Measurements from ENCODE around the gene SP2.

DNA sequence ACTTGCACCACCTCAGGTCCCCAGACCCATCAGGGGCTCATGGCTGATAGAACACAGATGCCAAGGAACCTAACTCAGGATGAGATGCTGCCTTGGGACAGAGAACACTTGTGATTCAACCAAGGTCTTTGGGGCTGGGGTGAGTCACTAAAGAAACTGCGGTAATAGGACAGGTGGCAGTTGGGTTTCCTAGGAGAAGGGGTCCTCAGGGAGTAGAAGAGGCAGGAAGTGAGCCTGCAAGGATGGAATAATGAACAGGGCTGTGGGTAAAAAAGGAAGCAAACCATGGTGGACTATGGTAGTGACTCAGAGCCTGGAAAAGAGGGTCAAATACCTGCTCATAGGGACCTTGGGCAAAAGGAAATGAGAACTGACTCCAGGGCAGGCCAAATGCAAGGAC, 38.8 kb downstream of the SP2 start:
- TF ChIP-seq, protein P1, sequence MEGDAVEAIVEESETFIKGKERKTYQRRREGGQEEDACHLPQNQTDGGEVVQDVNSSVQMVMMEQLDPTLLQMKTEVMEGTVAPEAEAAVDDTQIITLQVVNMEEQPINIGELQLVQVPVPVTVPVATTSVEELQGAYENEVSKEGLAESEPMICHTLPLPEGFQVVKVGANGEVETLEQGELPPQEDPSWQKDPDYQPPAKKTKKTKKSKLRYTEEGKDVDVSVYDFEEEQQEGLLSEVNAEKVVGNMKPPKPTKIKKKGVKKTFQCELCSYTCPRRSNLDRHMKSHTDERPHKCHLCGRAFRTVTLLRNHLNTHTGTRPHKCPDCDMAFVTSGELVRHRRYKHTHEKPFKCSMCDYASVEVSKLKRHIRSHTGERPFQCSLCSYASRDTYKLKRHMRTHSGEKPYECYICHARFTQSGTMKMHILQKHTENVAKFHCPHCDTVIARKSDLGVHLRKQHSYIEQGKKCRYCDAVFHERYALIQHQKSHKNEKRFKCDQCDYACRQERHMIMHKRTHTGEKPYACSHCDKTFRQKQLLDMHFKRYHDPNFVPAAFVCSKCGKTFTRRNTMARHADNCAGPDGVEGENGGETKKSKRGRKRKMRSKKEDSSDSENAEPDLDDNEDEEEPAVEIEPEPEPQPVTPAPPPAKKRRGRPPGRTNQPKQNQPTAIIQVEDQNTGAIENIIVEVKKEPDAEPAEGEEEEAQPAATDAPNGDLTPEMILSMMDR (IDR thresholded peaks at IDR 0.05) = no peak
- TF ChIP-seq, protein P2, sequence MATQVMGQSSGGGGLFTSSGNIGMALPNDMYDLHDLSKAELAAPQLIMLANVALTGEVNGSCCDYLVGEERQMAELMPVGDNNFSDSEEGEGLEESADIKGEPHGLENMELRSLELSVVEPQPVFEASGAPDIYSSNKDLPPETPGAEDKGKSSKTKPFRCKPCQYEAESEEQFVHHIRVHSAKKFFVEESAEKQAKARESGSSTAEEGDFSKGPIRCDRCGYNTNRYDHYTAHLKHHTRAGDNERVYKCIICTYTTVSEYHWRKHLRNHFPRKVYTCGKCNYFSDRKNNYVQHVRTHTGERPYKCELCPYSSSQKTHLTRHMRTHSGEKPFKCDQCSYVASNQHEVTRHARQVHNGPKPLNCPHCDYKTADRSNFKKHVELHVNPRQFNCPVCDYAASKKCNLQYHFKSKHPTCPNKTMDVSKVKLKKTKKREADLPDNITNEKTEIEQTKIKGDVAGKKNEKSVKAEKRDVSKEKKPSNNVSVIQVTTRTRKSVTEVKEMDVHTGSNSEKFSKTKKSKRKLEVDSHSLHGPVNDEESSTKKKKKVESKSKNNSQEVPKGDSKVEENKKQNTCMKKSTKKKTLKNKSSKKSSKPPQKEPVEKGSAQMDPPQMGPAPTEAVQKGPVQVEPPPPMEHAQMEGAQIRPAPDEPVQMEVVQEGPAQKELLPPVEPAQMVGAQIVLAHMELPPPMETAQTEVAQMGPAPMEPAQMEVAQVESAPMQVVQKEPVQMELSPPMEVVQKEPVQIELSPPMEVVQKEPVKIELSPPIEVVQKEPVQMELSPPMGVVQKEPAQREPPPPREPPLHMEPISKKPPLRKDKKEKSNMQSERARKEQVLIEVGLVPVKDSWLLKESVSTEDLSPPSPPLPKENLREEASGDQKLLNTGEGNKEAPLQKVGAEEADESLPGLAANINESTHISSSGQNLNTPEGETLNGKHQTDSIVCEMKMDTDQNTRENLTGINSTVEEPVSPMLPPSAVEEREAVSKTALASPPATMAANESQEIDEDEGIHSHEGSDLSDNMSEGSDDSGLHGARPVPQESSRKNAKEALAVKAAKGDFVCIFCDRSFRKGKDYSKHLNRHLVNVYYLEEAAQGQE (IDR thresholded peaks at IDR 0.05; ENCODE audit: insufficient read depth in 1 of 2, low read depth in 2 of 2, low read length in 1 of 2) = no peak
- TF ChIP-seq POLR2AphosphoS5 (IDR thresholded peaks at IDR 0.05; ENCODE audit: low read depth, low read length) (no peak), SIN3A (IDR thresholded peaks at IDR 0.05; ENCODE audit: borderline replicate concordance, insufficient read depth, low read depth, low read length) (no peak)
